GM12801 (cell line): ENCODE results near the gene PLBD2.

Source experiments
- CTCF ChIP-seq: IDR thresholded peaks from one replicate; pipeline ENCODE4 v1.5.1; 2011; ENCODE audit warnings: control low read depth; ENCODE audit not compliant: insufficient read length; ENCODE audit errors: extremely low read depth

Gene PLBD2

GRCh38 chr12:113329791-113330417 lies 28.5 kb upstream of the PLBD2 start:
- no peak for TF ChIP-seq CTCF

DNA sequence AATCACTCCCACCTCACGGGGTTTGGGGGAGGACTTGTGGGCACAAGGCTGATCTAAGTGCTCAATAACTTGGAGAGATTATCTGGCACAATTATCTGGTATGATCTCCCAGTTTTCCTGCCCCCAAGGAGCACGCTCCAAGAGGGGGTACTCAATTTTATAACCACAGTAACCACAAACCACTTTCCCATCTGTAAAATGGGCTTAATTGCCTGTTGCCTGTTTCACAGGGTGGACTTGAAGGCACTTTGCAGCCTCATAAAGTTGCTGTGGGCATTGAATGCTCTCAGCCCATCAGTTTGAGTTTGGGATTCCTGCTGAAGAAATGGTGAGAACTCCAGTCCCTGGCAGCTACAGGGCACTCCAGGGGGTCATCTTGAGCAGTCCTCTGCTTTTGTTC lies 27.9 kb upstream of the PLBD2 start:
- TF ChIP-seq CTCF: no peak

DNA sequence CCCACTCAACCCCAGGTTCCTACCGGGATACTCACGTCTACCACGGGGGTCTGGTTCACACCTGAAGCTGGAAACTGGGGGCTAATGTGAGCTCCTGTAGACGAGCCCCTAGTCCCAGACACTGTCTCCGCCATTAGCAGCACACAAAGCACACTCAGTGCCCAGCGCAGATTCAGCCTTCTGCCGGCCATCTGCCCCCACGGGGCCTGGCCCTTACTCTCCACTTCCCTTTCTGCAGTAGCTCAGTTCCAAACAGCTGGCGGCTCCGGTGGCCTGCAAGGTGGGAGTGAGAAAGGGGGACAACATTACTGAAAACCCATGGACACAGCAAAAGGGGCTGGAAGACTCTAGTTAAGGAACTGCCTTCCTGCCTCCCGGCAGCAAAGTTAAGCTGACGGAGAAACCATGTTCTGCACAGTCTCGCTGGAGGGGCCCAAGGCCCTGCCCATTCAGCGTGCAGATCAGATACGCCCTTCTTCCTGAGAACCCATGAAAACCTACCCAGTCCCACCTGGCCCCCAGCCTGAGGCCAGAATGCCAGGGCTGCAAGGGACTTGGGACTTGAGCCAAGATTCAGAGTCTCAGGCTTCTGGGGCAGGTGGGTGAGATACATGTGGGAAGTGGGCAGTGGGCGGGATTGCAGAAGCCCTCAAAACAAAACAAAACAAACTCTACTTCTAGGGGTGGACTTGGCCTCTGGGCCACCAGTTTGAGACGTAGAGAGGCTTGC lies 25.5 kb upstream of the PLBD2 start:
- no peak for TF ChIP-seq CTCF

DNA sequence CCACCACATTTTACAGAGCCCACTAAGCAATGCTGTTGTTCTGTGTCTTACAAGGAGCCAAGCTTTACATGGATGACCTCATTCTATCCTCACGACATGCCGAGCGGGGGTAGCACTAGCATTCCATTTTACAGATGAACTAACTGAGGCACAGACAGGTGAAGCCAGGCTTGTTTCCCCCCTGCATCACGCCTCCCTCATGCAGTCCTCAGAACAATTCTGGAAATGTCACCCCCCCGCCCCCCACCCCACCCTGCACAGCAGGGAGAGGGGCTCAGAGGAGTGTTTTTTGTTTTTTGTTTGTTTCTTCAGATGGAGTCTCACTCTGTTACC lies 25.0 kb upstream of the PLBD2 start:
- TF ChIP-seq CTCF: no peak

DNA sequence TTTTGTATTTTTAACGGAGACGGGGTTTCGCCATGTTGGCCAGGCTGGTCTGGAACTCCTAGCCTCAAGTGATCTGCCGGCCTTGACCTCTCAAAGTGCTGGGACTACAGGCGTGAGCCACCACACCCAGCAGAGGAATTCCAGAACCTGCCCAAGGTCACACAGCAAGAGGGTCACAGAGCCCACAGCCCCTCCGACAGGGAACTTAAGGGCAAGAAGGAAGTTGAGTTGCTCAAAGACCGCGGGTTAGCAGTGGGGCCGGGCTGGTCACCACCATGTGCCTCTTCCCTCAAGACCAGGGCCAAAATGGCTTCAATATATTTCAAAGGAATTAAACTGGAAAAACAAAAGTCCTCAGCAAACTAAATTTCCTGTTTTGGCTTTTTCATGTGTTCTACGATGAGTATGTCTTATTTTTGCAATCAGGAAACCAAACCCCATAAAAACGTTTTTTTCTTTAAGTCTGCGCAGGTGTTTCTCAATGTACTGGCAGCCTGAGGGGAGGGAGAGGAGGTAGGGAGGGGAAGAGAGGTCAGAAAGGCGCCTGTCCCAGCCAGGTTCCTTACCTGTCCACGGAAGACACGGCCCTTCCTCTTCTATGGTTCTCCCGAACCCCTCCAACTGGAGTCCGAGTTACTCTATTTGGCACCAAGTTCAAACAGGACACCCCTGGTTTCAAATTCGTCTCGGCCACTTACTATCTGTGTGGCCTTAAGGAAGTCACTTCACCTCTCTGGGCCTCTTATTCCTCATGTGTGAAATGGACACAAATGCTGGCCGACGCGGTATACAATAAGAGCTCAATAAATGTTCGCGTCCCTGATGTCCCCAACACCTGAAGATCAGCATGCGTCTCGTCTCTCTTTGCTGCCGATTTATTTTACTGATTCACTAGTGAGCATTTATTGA lies 24.3 kb upstream of the PLBD2 start:
- no peak for TF ChIP-seq CTCF

GRCh38 chr12:113334786-113335539 lies 23.4 kb upstream of the PLBD2 start, which contains the start of gene SLC8B1:
SLC8B1 (minus strand) TSS chr12:113335109; CDS start chr12:113332878, 2,231 bp downstream.
- no peak for TF ChIP-seq CTCF
